Uterus (tissue), 2 donors: ENCODE measurements around the gene RTN4RL2.

Source experiments
- POLR2A ChIP-seq, 2 donors: fragments of 450-650 bp; IDR thresholded peaks; one replicate each; pipeline ENCODE4 v1.6.1; 2016; ENCODE audit warnings: antibody characterized with exemption in 2 of 2, mild to moderate bottlenecking in 1 of 2, moderate library complexity in 1 of 2
- TF ChIP-seq, protein P1 (sequence below), 4 experiments: fragments of 200-600 bp in 2 of 4; fragments of 450-650 bp in 2 of 4; sonication (generic) in 2 of 4; IDR thresholded peaks; one replicate each; pipeline ENCODE4 v1.5.1; 2016 to 2019; ENCODE audit warnings: antibody characterized with exemption in 4 of 4, mild to moderate bottlenecking in 2 of 4, moderate library complexity in 1 of 4

DNA sequence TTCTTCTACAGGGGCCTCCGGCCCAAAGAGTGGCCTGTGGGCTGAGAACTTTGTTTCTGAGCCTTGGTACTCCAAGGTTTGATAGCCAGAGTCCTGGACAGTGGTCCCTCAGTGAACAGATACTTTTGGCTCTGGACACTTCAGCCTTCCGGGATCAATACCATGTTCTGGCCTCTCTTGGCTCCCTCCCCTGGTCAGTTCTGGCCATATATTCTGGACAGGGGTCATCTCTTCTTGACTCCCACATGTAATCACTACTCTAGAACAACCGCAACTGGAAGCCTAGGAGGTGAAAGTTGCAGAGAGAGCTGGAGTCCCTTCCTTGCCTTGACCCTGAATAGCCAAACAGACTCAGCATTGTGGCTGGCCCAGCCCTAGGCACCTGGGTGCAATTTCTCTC is 2.3 kb downstream of the RTN4RL2 start:
- TF ChIP-seq, protein P1, sequence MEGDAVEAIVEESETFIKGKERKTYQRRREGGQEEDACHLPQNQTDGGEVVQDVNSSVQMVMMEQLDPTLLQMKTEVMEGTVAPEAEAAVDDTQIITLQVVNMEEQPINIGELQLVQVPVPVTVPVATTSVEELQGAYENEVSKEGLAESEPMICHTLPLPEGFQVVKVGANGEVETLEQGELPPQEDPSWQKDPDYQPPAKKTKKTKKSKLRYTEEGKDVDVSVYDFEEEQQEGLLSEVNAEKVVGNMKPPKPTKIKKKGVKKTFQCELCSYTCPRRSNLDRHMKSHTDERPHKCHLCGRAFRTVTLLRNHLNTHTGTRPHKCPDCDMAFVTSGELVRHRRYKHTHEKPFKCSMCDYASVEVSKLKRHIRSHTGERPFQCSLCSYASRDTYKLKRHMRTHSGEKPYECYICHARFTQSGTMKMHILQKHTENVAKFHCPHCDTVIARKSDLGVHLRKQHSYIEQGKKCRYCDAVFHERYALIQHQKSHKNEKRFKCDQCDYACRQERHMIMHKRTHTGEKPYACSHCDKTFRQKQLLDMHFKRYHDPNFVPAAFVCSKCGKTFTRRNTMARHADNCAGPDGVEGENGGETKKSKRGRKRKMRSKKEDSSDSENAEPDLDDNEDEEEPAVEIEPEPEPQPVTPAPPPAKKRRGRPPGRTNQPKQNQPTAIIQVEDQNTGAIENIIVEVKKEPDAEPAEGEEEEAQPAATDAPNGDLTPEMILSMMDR (IDR thresholded peaks at IDR 0.05) = no peak
- no peak for TF ChIP-seq POLR2A (IDR thresholded peaks at IDR 0.05)
